Measurements from ENCODE around the gene CHCT1. TPM values are rescaled to one million over a fixed set of nuclear protein-coding genes. Genes with fewer than 3 reads are reported as not detected.

CHCT1 gene
- total RNA-seq, 1 experiment from 2014 or later = not detected

GRCh38 chr17:60468371-60468770 is 46.1 kb downstream of the CHCT1 start:
- CTCF ChIA-PET = no interaction called here
- no peak for TF ChIP-seq SIN3A (IDR thresholded peaks at IDR 0.05; ENCODE audit: borderline replicate concordance, insufficient read depth, low read depth, low read length)
- TF ChIP-seq CTCF (IDR thresholded peaks at IDR 0.05) = no peak
- H3K27me3 ChIP-seq (ENCODE audit: control insufficient read depth, insufficient read depth, low read length) = no peaks in the 10 kb centered on the region
- H3K27ac ChIP-seq (ENCODE audit: low read length) = no peak overlapping the region
- no TSS peak for BruUV-seq (replicated peaks)
- POLR2A ChIA-PET = no interaction called here
- H3K4me1 ChIP-seq (ENCODE audit: control insufficient read depth, insufficient read depth, low read length) = peaks cover 5% of the 10 kb centered on the region; the same call in 1 of the 2 replicates
- intact Hi-C loops (cut with micrococcal nuclease; ENCODE audit: unreplicated experiment) (no loop called here), in situ Hi-C loops (cut with HindIII; ENCODE audit: low pct_unique_long_range_greater_than_20kb, low sequenced_read_pairs) (no loop called here)
- no peak for ATAC-seq
- no peak overlapping the region for H3K4me3 ChIP-seq (ENCODE audit: low read depth in 2 of 2, low read length in 2 of 2)
- peaks cover 3% of the 10 kb centered on the region; the same call in 1 of the 2 replicates for H3K36me3 ChIP-seq (ENCODE audit: control insufficient read depth, insufficient read depth, low read length)
- DNase-seq (ENCODE audit: low read depth, low spot score) = no peak
- H3K9me3 ChIP-seq (ENCODE audit: control insufficient read depth, insufficient read depth, low read depth, low read length) = no peaks in the 10 kb centered on the region

GRCh38 chr17:60471451-60471850 is 49.2 kb downstream of the CHCT1 start:
- no TSS peak for BruUV-seq (replicated peaks)
- no peak for TF ChIP-seq REST (IDR thresholded peaks at IDR 0.05; ENCODE audit: insufficient read depth in 1 of 2, low read depth in 2 of 2, low read length in 1 of 2)
- TF ChIP-seq SIN3A (IDR thresholded peaks at IDR 0.05; ENCODE audit: borderline replicate concordance, insufficient read depth, low read depth, low read length) = no peak
- TF ChIP-seq TCF7L2 (IDR thresholded peaks at IDR 0.05; ENCODE audit: low read depth, low read length) = no peak
- no peak for TF ChIP-seq CTCF (IDR thresholded peaks at IDR 0.05)
- ATAC-seq = no peak
- intact Hi-C loops (cut with micrococcal nuclease; ENCODE audit: unreplicated experiment) (no loop called here), in situ Hi-C loops (cut with HindIII; ENCODE audit: low pct_unique_long_range_greater_than_20kb, low sequenced_read_pairs) (no loop called here)
- H3K4me3 ChIP-seq (ENCODE audit: low read depth in 2 of 2, low read length in 2 of 2) = no peak overlapping the region
- peaks cover 5% of the 10 kb centered on the region; the same call in 1 of the 2 replicates for H3K4me1 ChIP-seq (ENCODE audit: control insufficient read depth, insufficient read depth, low read length)
- H3K27ac ChIP-seq (ENCODE audit: low read length) = no peak overlapping the region
- CTCF ChIA-PET = no interaction called here
- DNase-seq (ENCODE audit: low read depth, low spot score) = no peak
- POLR2A ChIA-PET = interaction anchor here (0.7 kb wide), 1 partner anchor 8 kb away, joined by 4 read pairs; no protein-coding TSS in a partner anchor
- H3K36me3 ChIP-seq (ENCODE audit: control insufficient read depth, insufficient read depth, low read length) = no peaks in the 10 kb centered on the region; the same call in 1 of the 2 replicates
- H3K27me3 ChIP-seq (ENCODE audit: control insufficient read depth, insufficient read depth, low read length) = no peaks in the 10 kb centered on the region
- no peaks in the 10 kb centered on the region for H3K9me3 ChIP-seq (ENCODE audit: control insufficient read depth, insufficient read depth, low read depth, low read length)

GRCh38 chr17:60472449-60472848 is 50.2 kb downstream of the CHCT1 start:
- Histone ChIP-seq H3K27ac (ENCODE audit: low read length) (no peak overlapping the region), H3K36me3 (ENCODE audit: control insufficient read depth, insufficient read depth, low read length) (no peaks in the 10 kb centered on the region; the same call in 1 of the 2 replicates), H3K4me1 (ENCODE audit: control insufficient read depth, insufficient read depth, low read length) (peaks cover 5% of the 10 kb centered on the region; the same call in 1 of the 2 replicates), H3K4me3 (ENCODE audit: low read depth in 2 of 2, low read length in 2 of 2) (no peak overlapping the region), H3K27me3 (ENCODE audit: control insufficient read depth, insufficient read depth, low read length) (no peaks in the 10 kb centered on the region), H3K9me3 (ENCODE audit: control insufficient read depth, insufficient read depth, low read depth, low read length) (no peaks in the 10 kb centered on the region)
- BruUV-seq (replicated peaks) = no TSS peak
- TF ChIP-seq TCF7L2 (IDR thresholded peaks at IDR 0.05; ENCODE audit: low read depth, low read length) = no peak
- TF ChIP-seq CTCF (IDR thresholded peaks at IDR 0.05) = no peak
- TF ChIP-seq SIN3A (IDR thresholded peaks at IDR 0.05; ENCODE audit: borderline replicate concordance, insufficient read depth, low read depth, low read length) = no peak
- TF ChIP-seq POLR2AphosphoS5 (IDR thresholded peaks at IDR 0.05; ENCODE audit: low read depth, low read length) = no peak
- no peak for TF ChIP-seq REST (IDR thresholded peaks at IDR 0.05; ENCODE audit: insufficient read depth in 1 of 2, low read depth in 2 of 2, low read length in 1 of 2)
- POLR2A ChIA-PET = no interaction called here
- DNase-seq (ENCODE audit: low read depth, low spot score) (no peak), ATAC-seq (no peak)
- CTCF ChIA-PET = no interaction called here
- intact Hi-C loops (cut with micrococcal nuclease; ENCODE audit: unreplicated experiment) (no loop called here), in situ Hi-C loops (cut with HindIII; ENCODE audit: low pct_unique_long_range_greater_than_20kb, low sequenced_read_pairs) (no loop called here)

All from Panc1 (cell line).